H9 (cell line): ENCODE data around the gene GJB5. TPM values are rescaled to one million over a fixed set of nuclear protein-coding genes. Genes with fewer than 3 reads are reported as not detected.

Source experiments
- DNase-seq: peaks from one replicate; pipeline ENCODE4 v3.0.0-alpha.2; 2017
- H2AFZ ChIP-seq: one replicate; pipeline ENCODE4 v1.6.1; 2013; ENCODE audit warnings: mild to moderate bottlenecking, low read length, control low read depth, moderate library complexity
- H2AK5ac ChIP-seq: 2 replicates; pipeline ENCODE4 v1.6.1; 2013; ENCODE audit warnings: low read length, control low read depth, mixed read lengths; ENCODE audit not compliant: insufficient read length
- H2BK120ac ChIP-seq: one replicate; pipeline ENCODE4 v1.6.1; 2013; ENCODE audit warnings: low read depth, mild to moderate bottlenecking, low read length, control low read depth, inconsistent platforms; ENCODE audit not compliant: poor library complexity, severe bottlenecking
- H2BK12ac ChIP-seq: 2 replicates; pipeline ENCODE4 v1.6.1; 2013; ENCODE audit warnings: low read length, control low read depth, mixed read lengths, low read depth; ENCODE audit not compliant: insufficient read length
- H2BK15ac ChIP-seq: 2 replicates; pipeline ENCODE4 v1.6.1; 2013; ENCODE audit warnings: low read depth, low read length, control low read depth
- H2BK20ac ChIP-seq: one replicate; pipeline ENCODE4 v1.6.1; 2013; ENCODE audit warnings: low read depth, mild to moderate bottlenecking, low read length, control low read depth, inconsistent platforms; ENCODE audit not compliant: poor library complexity, severe bottlenecking
- H2BK5ac ChIP-seq: 2 replicates; pipeline ENCODE4 v1.6.1; 2013; ENCODE audit warnings: low read length, control low read depth, mixed read lengths; ENCODE audit not compliant: insufficient read length
- H3K14ac ChIP-seq: 2 replicates; pipeline ENCODE4 v1.6.1; 2013; ENCODE audit warnings: low read length, control low read depth; ENCODE audit not compliant: insufficient read depth
- H3K18ac ChIP-seq: 2 replicates; pipeline ENCODE4 v1.6.1; 2013; ENCODE audit warnings: low read depth, mild to moderate bottlenecking, mixed read lengths, low read length, control low read depth; ENCODE audit not compliant: insufficient read length
- H3K23ac ChIP-seq: 2 replicates; pipeline ENCODE4 v1.6.1; 2013; ENCODE audit warnings: low read length, control low read depth, mixed read lengths, low read depth; ENCODE audit not compliant: insufficient read length
- H3K23me2 ChIP-seq: 2 replicates; pipeline ENCODE4 v1.6.1; 2013; ENCODE audit warnings: low read depth, mild to moderate bottlenecking, mixed read lengths, low read length, control low read depth; ENCODE audit not compliant: insufficient read length, poor library complexity, severe bottlenecking
- H3K27ac ChIP-seq: 2 replicates; pipeline ENCODE4 v1.5.1; 2013; ENCODE audit warnings: low read length, control low read depth, mixed read lengths, low read depth; ENCODE audit not compliant: insufficient read length
- H3K27me3 ChIP-seq: 2 replicates; pipeline ENCODE4 v1.6.1; 2013; ENCODE audit warnings: low read length, control low read depth, inconsistent platforms; ENCODE audit not compliant: insufficient read depth
- H3K4ac ChIP-seq: 2 replicates; pipeline ENCODE4 v1.6.1; 2013; ENCODE audit warnings: low read depth, mild to moderate bottlenecking, control low read depth, inconsistent platforms, low read length, moderate library complexity
- H3K4me1 ChIP-seq: 2 replicates; pipeline ENCODE4 v1.6.1; 2013; ENCODE audit warnings: low read length, control low read depth, inconsistent platforms; ENCODE audit not compliant: insufficient read depth
- H3K4me2 ChIP-seq: 2 replicates; pipeline ENCODE4 v1.6.1; 2013; ENCODE audit warnings: low read length, control low read depth, mixed read lengths; ENCODE audit not compliant: insufficient read length, insufficient read depth
- H3K56ac ChIP-seq: 2 replicates; pipeline ENCODE4 v1.6.1; 2013; ENCODE audit warnings: low read depth, mild to moderate bottlenecking, mixed read lengths, low read length, control low read depth; ENCODE audit not compliant: insufficient read length
- H3K79me1 ChIP-seq: 2 replicates; pipeline ENCODE4 v1.6.1; 2013; ENCODE audit warnings: low read depth, mild to moderate bottlenecking, moderate library complexity, low read length, control low read depth, inconsistent platforms; ENCODE audit not compliant: insufficient read depth, poor library complexity, severe bottlenecking
- H3K79me2 ChIP-seq: 2 replicates; pipeline ENCODE4 v1.6.1; 2013; ENCODE audit warnings: low read length, control low read depth, inconsistent platforms; ENCODE audit not compliant: insufficient read depth
- H3K9ac ChIP-seq: 2 replicates; pipeline ENCODE4 v1.6.1; 2013; ENCODE audit warnings: low read length, control low read depth, mixed read lengths; ENCODE audit not compliant: insufficient read length; ENCODE audit errors: extremely low read depth
- H3K9me3 ChIP-seq: one replicate; pipeline ENCODE4 v1.6.1; 2013; ENCODE audit warnings: low read depth, low read length, inconsistent platforms; ENCODE audit not compliant: control insufficient read depth
- H3T11ph ChIP-seq: one replicate; pipeline ENCODE4 v1.6.1; 2013; ENCODE audit warnings: mild to moderate bottlenecking, low read length, control low read depth, inconsistent platforms
- H4K20me1 ChIP-seq: one replicate; pipeline ENCODE4 v1.6.1; 2013; ENCODE audit not compliant: control insufficient read depth, insufficient read length, insufficient read depth
- H4K5ac ChIP-seq: 2 replicates; pipeline ENCODE4 v1.6.1; 2013; ENCODE audit warnings: low read depth, mild to moderate bottlenecking, mixed read lengths, low read length, control low read depth; ENCODE audit not compliant: insufficient read length
- H4K8ac ChIP-seq: replicated peaks from 2 replicates; pipeline ENCODE4 v1.6.1; 2013; ENCODE audit warnings: low read length, control low read depth, mixed read lengths, low read depth; ENCODE audit not compliant: insufficient read length
- H4K91ac ChIP-seq: 2 replicates; pipeline ENCODE4 v1.6.1; 2013; ENCODE audit warnings: low read depth, mild to moderate bottlenecking, moderate library complexity, mixed read lengths, low read length, control low read depth; ENCODE audit not compliant: insufficient read length
- H3K27ac Mint-ChIP-seq, 3 experiments: 2 replicates in 2 of 3; 3 replicates in 1 of 3; pipeline ENCODE4 v1.8.0; 2020 to 2021; ENCODE audit warnings: mixed read lengths in 3 of 3, mild to moderate bottlenecking in 1 of 3, moderate library complexity in 1 of 3
- H3K27me3 Mint-ChIP-seq: 2 replicates; pipeline ENCODE4 v1.8.0; 2021; ENCODE audit warnings: low read depth, mild to moderate bottlenecking, moderate library complexity, mixed read lengths
- H3K36me3 Mint-ChIP-seq, 3 experiments: 2 replicates in 2 of 3; 3 replicates in 1 of 3; pipeline ENCODE4 v1.8.0; 2020 to 2021; ENCODE audit warnings: low read depth in 3 of 3, mixed read lengths in 3 of 3; ENCODE audit not compliant: insufficient read depth in 1 of 3
- H3K4me1 Mint-ChIP-seq, 2 experiments: 2 replicates each; pipeline ENCODE4 v1.8.0; 2020; ENCODE audit warnings: mixed read lengths in 2 of 2
- H3K4me3 Mint-ChIP-seq, 2 experiments: 2 replicates in 1 of 2; 3 replicates in 1 of 2; pipeline ENCODE4 v1.8.0; 2020 to 2021; ENCODE audit warnings: mild to moderate bottlenecking in 2 of 2, mixed read lengths in 2 of 2, moderate library complexity in 1 of 2
- H3K9me3 Mint-ChIP-seq, 2 experiments: 2 replicates in 1 of 2; 3 replicates in 1 of 2; pipeline ENCODE4 v1.8.0; 2020; ENCODE audit warnings: mild to moderate bottlenecking in 2 of 2, mixed read lengths in 2 of 2, moderate library complexity in 1 of 2
- WGBS: extraction: QIAGEN DNeasy Blood & Tissue Kit; methylation state at CpG from one replicate; pipeline ENCODE4 v1.1.7; 2013; ENCODE audit warnings: missing lambda C conversion rate, low lambda C conversion rate, mixed read lengths; ENCODE audit not compliant: insufficient read length; ENCODE audit errors: extremely low coverage; 5-methylcytosine and 5-hydroxymethylcytosine counted together
- total RNA-seq: library from RNA; stranded (reverse); gene quantifications from 2 replicates; pipeline ENCODE4 v1.2.1, GENCODE V29; 2021
- TF ChIP-seq, protein P1 (sequence below): fragments of 200-600 bp; sonication (generic); conservative IDR thresholded peaks from 3 replicates; pipeline ENCODE4 v1.8.0; 2021; ENCODE audit warnings: antibody characterized with exemption, mild to moderate bottlenecking

Gene GJB5
- total RNA-seq, 1 experiment from 2014 or later: 0.22 TPM

DNA sequence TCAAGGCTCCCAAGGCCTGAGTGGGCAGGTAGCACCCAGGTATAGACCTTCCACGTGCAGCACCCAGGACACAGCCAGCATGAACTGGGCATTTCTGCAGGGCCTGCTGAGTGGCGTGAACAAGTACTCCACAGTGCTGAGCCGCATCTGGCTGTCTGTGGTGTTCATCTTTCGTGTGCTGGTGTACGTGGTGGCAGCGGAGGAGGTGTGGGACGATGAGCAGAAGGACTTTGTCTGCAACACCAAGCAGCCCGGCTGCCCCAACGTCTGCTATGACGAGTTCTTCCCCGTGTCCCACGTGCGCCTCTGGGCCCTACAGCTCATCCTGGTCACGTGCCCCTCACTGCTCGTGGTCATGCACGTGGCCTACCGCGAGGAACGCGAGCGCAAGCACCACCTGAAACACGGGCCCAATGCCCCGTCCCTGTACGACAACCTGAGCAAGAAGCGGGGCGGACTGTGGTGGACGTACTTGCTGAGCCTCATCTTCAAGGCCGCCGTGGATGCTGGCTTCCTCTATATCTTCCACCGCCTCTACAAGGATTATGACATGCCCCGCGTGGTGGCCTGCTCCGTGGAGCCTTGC, 6.4 kb downstream of the GJB5 start:
- no peak overlapping the region for H4K91ac ChIP-seq

More for the DNA sequence above, 6.4 kb downstream of the GJB5 start:
- Histone ChIP-seq H3K18ac (no peak overlapping the region), H3K4ac (no peak overlapping the region), H3K27me3 (no peaks in the 10 kb centered on the region), H3K9ac (no peak overlapping the region), H2BK120ac (no peak overlapping the region), H3K79me1 (no peaks in the 10 kb centered on the region), H2AK5ac (no peak overlapping the region), H3K23me2 (no peaks in the 10 kb centered on the region), H3K56ac (no peak overlapping the region), H3K4me1 (peaks cover 6% of the 10 kb centered on the region; the same call in 1 of the 2 replicates), H4K20me1 (no peaks in the 10 kb centered on the region), H2BK5ac (no peak overlapping the region), H2BK20ac (no peak overlapping the region), H3K4me2 (no peak overlapping the region), H2AFZ (no peak overlapping the region), H4K5ac (no peak overlapping the region), H4K8ac (no peak overlapping the region), H3K27ac (no peak overlapping the region), H2BK12ac (no peak overlapping the region), H3T11ph (no peak overlapping the region), H2BK15ac (no peak overlapping the region), H3K79me2 (no peaks in the 10 kb centered on the region), H3K23ac (no peak overlapping the region), H3K14ac (no peak overlapping the region; the same call in 1 of the 2 replicates), H3K9me3 (no peaks in the 10 kb centered on the region)
- Mint-ChIP-seq H3K4me1 (peaks cover 22 to 24% of the 10 kb centered on the region in 2 experiments), H3K27ac (no peak overlapping the region), H3K36me3 (no peaks in the 10 kb centered on the region; a peak in 1 of 7 replicates), H3K9me3 (no peaks in the 10 kb centered on the region; a peak in 1 of 5 replicates), H3K27me3 (peaks cover 6% of the 10 kb centered on the region), H3K4me3 (no peak overlapping the region)
- TF ChIP-seq, protein P1, sequence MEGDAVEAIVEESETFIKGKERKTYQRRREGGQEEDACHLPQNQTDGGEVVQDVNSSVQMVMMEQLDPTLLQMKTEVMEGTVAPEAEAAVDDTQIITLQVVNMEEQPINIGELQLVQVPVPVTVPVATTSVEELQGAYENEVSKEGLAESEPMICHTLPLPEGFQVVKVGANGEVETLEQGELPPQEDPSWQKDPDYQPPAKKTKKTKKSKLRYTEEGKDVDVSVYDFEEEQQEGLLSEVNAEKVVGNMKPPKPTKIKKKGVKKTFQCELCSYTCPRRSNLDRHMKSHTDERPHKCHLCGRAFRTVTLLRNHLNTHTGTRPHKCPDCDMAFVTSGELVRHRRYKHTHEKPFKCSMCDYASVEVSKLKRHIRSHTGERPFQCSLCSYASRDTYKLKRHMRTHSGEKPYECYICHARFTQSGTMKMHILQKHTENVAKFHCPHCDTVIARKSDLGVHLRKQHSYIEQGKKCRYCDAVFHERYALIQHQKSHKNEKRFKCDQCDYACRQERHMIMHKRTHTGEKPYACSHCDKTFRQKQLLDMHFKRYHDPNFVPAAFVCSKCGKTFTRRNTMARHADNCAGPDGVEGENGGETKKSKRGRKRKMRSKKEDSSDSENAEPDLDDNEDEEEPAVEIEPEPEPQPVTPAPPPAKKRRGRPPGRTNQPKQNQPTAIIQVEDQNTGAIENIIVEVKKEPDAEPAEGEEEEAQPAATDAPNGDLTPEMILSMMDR: no peak
- DNase-seq: no peak
- WGBS: no CpG with 5 or more reads among the region's 33 CpGs
